OCI-LY7 (cell line): Measurements from ENCODE around the gene PDE9A. TPM values are rescaled to one million over a fixed set of nuclear protein-coding genes. Genes with fewer than 3 reads are reported as not detected.

Experiments used
- BruUV-seq: library from RNA; stranded (reverse); fragments of 400-500 nt; replicated peaks from 2 replicates; lab custom pipeline; 2021; lab: Mats Ljungman, UMichigan
- CTCF ChIA-PET: fragments of 300-600 bp; sonication (Branson Sonifier 250); formaldehyde crosslinking; loops from one replicate; lab custom pipeline; 2022; ENCODE audit warnings: antibody characterized with exemption; ENCODE audit not compliant: unreplicated experiment; lab: Charles Lee
- POLR2A ChIA-PET: fragments of 300-600 bp; sonication (Branson Sonifier 250); formaldehyde crosslinking; loops from one replicate; lab custom pipeline; 2022; ENCODE audit warnings: antibody characterized with exemption; lab: Charles Lee
- DNase-seq: peaks from one replicate; pipeline ENCODE4 v3.0.0-alpha.2; 2015; ENCODE audit warnings: low spot score
- H2AFZ ChIP-seq: fragments of 200-600 bp; sonication (generic), shearing (Covaris generic); 2 replicates; pipeline ENCODE4 v1.6.1; 2014; ENCODE audit warnings: mild to moderate bottlenecking, antibody characterized with exemption, low read length, moderate library complexity
- H3K27ac ChIP-seq: fragments of 200-600 bp; sonication (generic); 2 replicates; pipeline ENCODE4 v1.5.1; 2014; ENCODE audit warnings: mixed run types, low read depth, mild to moderate bottlenecking, moderate library complexity, low read length, inconsistent platforms; ENCODE audit not compliant: poor library complexity, severe bottlenecking
- H3K36me3 ChIP-seq: fragments of 200-600 bp; sonication (generic); 2 replicates; pipeline ENCODE4 v1.6.1; 2014; ENCODE audit warnings: mild to moderate bottlenecking, antibody characterized with exemption, low read length, moderate library complexity, mixed read lengths; ENCODE audit not compliant: insufficient read depth
- H3K4me1 ChIP-seq: fragments of 200-600 bp; sonication (generic); 2 replicates; pipeline ENCODE4 v1.5.1; 2014; ENCODE audit warnings: mild to moderate bottlenecking, low read length; ENCODE audit not compliant: insufficient read depth, poor library complexity, severe bottlenecking
- H3K4me2 ChIP-seq: fragments of 200-600 bp; sonication (generic); 2 replicates; pipeline ENCODE4 v1.6.1; 2014; ENCODE audit warnings: mild to moderate bottlenecking, low read length
- H3K4me3 ChIP-seq: fragments of 200-600 bp; sonication (generic); 2 replicates; pipeline ENCODE4 v1.5.1; 2014; ENCODE audit warnings: mild to moderate bottlenecking, low read depth, low read length; ENCODE audit not compliant: poor library complexity, severe bottlenecking
- H3K79me2 ChIP-seq: fragments of 200-600 bp; sonication (generic); 2 replicates; pipeline ENCODE4 v1.6.1; 2016; ENCODE audit warnings: low read depth, mild to moderate bottlenecking, low read length, moderate library complexity, mixed read lengths; ENCODE audit not compliant: insufficient read depth
- H3K9me2 ChIP-seq: fragments of 200-600 bp; sonication (generic); 2 replicates; pipeline ENCODE4 v1.6.1; 2016; ENCODE audit warnings: mild to moderate bottlenecking, low read length, mixed read lengths; ENCODE audit not compliant: insufficient read depth
- H3K9me3 ChIP-seq: fragments of 200-600 bp; sonication (generic); 2 replicates; pipeline ENCODE4 v1.6.1; 2014; ENCODE audit warnings: mild to moderate bottlenecking, mixed run types, low read length, mixed read lengths
- H4K20me1 ChIP-seq: fragments of 200-600 bp; sonication (generic); 2 replicates; pipeline ENCODE4 v1.6.1; 2014; ENCODE audit warnings: mild to moderate bottlenecking, antibody characterized with exemption, low read length, moderate library complexity, mixed read lengths; ENCODE audit not compliant: insufficient read depth
- EZH2phosphoT487 ChIP-seq: fragments of 200-600 bp; sonication (generic); IDR thresholded peaks from 2 replicates; pipeline ENCODE4 v1.6.1; 2018; ENCODE audit warnings: low read depth, borderline replicate concordance, mild to moderate bottlenecking, mixed run types, antibody characterized with exemption, low read length, moderate library complexity, mixed read lengths
- intact Hi-C: fragments of 100-400 bp; cut with micrococcal nuclease; formaldehyde crosslinking; loops from one replicate; pipeline ENCODE4 v1.10.0; 2022; ENCODE audit not compliant: unreplicated experiment
- total RNA-seq, 2 experiments: library from RNA; depleted of rRNA in 1 of 2; stranded (reverse); fragments of >200 nt in 1 of 2; shearing (Covaris generic) in 1 of 2; gene quantifications; 2 replicates each; pipeline ENCODE4 v1.2.3, GENCODE V29; 2014 to 2022
- TF ChIP-seq, protein P1 (sequence below): fragments of 200-600 bp; sonication (generic); conservative IDR thresholded peaks from 2 replicates; pipeline ENCODE4 v1.5.1; 2014; ENCODE audit warnings: mild to moderate bottlenecking, antibody characterized with exemption, low read length, moderate library complexity, mixed read lengths

PDE9A gene
- total RNA-seq, 2 experiments from 2014 or later, result 11.4 to 22.4 TPM

DNA sequence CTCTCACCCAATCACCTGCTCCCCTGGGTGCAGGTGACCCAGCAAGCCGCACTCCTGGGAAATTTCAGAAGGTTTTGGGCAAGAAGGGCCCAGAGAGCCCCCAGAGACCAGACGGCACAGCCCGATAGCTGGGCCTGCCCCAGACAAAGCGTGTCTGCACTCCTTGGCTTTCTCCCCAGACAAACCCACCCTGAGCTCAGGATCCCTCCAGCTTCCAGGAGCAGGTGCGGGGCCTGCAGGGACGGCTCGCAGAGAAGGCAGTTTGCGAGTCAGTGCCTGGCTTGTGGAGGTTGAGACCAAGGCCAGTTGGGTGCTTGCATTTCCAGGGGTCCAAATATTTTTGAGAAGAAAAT lies 6.7 kb downstream of the PDE9A start:
- H3K4me1 ChIP-seq, result peaks cover 76% of the 10 kb centered on the region
- H3K4me2 ChIP-seq, result peak overlapping the region; percentile 88
- TF ChIP-seq EZH2phosphoT487, result no peak
- TF ChIP-seq, protein P1, sequence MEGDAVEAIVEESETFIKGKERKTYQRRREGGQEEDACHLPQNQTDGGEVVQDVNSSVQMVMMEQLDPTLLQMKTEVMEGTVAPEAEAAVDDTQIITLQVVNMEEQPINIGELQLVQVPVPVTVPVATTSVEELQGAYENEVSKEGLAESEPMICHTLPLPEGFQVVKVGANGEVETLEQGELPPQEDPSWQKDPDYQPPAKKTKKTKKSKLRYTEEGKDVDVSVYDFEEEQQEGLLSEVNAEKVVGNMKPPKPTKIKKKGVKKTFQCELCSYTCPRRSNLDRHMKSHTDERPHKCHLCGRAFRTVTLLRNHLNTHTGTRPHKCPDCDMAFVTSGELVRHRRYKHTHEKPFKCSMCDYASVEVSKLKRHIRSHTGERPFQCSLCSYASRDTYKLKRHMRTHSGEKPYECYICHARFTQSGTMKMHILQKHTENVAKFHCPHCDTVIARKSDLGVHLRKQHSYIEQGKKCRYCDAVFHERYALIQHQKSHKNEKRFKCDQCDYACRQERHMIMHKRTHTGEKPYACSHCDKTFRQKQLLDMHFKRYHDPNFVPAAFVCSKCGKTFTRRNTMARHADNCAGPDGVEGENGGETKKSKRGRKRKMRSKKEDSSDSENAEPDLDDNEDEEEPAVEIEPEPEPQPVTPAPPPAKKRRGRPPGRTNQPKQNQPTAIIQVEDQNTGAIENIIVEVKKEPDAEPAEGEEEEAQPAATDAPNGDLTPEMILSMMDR, result no peak
- DNase-seq, result no peak
- H3K9me2 ChIP-seq, result no peaks in the 10 kb centered on the region
- POLR2A ChIA-PET, result interaction anchor here (0.9 to 1.6 kb wide), 6 partner anchors 12 to 96 kb away, joined by 3 to 6 read pairs (median 3); no protein-coding TSS in a partner anchor
- H3K9me3 ChIP-seq, result no peaks in the 10 kb centered on the region
- CTCF ChIA-PET, result no interaction called here
- peak overlapping the region; percentile 91 for H3K27ac ChIP-seq
- H4K20me1 ChIP-seq, result no peaks in the 10 kb centered on the region
- intact Hi-C loops, result loop anchor here (2.0 to 5.0 kb wide), 2 partner anchors 99 to 193 kb away; no protein-coding TSS in a partner anchor
- BruUV-seq, result no TSS peak
- no peaks in the 10 kb centered on the region for H3K36me3 ChIP-seq
- H3K79me2 ChIP-seq, result peaks cover 15% of the 10 kb centered on the region; the same call in 1 of the 2 replicates
- H2AFZ ChIP-seq, result no peak overlapping the region
- peak overlapping the region; percentile 67 for H3K4me3 ChIP-seq

DNA sequence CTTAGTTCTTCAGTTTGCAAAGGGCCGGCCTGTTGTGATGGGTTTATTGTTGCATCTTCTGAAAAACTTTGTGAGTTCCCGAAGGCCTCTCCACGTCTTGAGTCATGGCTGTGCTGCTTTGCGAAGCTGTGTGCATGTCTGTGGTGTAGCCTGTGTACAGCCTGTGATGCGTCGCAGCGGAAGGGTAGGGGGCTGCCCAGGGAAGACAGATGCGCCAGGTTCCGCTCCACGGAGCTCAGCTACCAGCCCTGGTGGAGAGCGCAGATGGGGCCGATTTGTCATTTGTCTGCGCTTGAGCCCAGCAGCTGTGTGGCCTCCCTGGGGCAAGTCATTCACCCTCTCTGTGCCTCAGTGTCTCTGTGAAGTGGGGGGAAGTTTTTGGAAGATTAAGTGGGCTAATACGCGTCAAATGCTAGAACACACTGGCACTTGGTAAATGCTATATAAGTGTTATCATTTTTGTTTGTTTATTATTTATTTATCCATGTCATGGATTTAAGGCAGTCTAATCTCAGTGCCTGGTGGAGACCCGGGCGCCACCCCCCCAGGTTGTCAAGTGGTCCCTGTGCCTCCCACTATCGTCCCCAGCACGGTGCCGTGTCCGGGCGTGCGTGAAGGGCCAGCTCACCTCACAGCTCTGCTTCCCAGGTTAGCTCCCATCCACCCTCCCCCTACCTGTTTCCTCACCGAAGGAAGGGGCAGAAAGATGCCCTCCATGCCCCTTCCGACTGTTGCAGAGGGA lies 8.4 kb downstream of the PDE9A start:
- POLR2A ChIA-PET, result interaction anchor here (1.0 kb wide), 1 partner anchor 10 kb away, joined by 4 read pairs; no protein-coding TSS in a partner anchor

More for the DNA sequence above, 8.4 kb downstream of the PDE9A start:
- Histone ChIP-seq H2AFZ (peak overlapping the region; percentile 29; the same call in 1 of the 2 replicates), H3K4me3 (peak overlapping the region; percentile 67), H3K36me3 (no peaks in the 10 kb centered on the region), H3K4me1 (peaks cover 72% of the 10 kb centered on the region), H3K79me2 (peaks cover 7% of the 10 kb centered on the region; the same call in 1 of the 2 replicates), H3K9me3 (no peaks in the 10 kb centered on the region), H4K20me1 (no peaks in the 10 kb centered on the region), H3K4me2 (peak overlapping the region; percentile 88), H3K27ac (peak overlapping the region; percentile 91), H3K9me2 (no peaks in the 10 kb centered on the region)
- TF ChIP-seq, protein P1, result no peak
- TF ChIP-seq EZH2phosphoT487, result no peak
- DNase-seq, result peak; percentile 93
- CTCF ChIA-PET, result no interaction called here
- no TSS peak for BruUV-seq
- intact Hi-C loops, result loop anchor here (2.0 to 5.0 kb wide), 2 partner anchors 101 to 195 kb away; no protein-coding TSS in a partner anchor
